Activated naive CD8-positive, alpha-beta T cell treated with anti-CD3 and anti-CD28 coated beads, Interleukin-2, amount 50 U/mL, for 24 hours (primary cell): ENCODE data around the gene CHKA.

Source experiments
- ATAC-seq: fragments of 150-1000 bp; cut with Tn5 transposase; one replicate; pipeline ENCODE4 v1.10.0; 2021
- DNase-seq: peaks from one replicate; pipeline ENCODE4 v3.0.0; 2021
- H3K27ac Mint-ChIP-seq: one replicate; pipeline ENCODE4 v1.8.0; 2021; ENCODE audit warnings: mild to moderate bottlenecking, mixed read lengths
- H3K27me3 Mint-ChIP-seq: one replicate; pipeline ENCODE4 v1.8.0; 2021; ENCODE audit warnings: mixed read lengths
- H3K36me3 Mint-ChIP-seq: one replicate; pipeline ENCODE4 v1.8.0; 2021; ENCODE audit warnings: low read depth, mixed read lengths
- H3K4me1 Mint-ChIP-seq: one replicate; pipeline ENCODE4 v1.8.0; 2021; ENCODE audit warnings: mixed read lengths
- H3K4me3 Mint-ChIP-seq: one replicate; pipeline ENCODE4 v1.8.0; 2021; ENCODE audit warnings: mild to moderate bottlenecking, moderate library complexity, mixed read lengths
- H3K9me3 Mint-ChIP-seq: one replicate; pipeline ENCODE4 v1.8.0; 2021; ENCODE audit warnings: mixed read lengths

The CHKA gene

GRCh38 chr11:68009391-68010089 lies 111.6 kb downstream of the CHKA start:
- Mint-ChIP-seq H3K9me3 (no peaks in the 10 kb centered on the region), H3K27ac (no peak overlapping the region), H3K4me1 (peaks cover 14% of the 10 kb centered on the region), H3K36me3 (no peaks in the 10 kb centered on the region), H3K4me3 (no peak overlapping the region), H3K27me3 (peaks cover 2% of the 10 kb centered on the region)
- ATAC-seq (no peak), DNase-seq (no peak)

DNA sequence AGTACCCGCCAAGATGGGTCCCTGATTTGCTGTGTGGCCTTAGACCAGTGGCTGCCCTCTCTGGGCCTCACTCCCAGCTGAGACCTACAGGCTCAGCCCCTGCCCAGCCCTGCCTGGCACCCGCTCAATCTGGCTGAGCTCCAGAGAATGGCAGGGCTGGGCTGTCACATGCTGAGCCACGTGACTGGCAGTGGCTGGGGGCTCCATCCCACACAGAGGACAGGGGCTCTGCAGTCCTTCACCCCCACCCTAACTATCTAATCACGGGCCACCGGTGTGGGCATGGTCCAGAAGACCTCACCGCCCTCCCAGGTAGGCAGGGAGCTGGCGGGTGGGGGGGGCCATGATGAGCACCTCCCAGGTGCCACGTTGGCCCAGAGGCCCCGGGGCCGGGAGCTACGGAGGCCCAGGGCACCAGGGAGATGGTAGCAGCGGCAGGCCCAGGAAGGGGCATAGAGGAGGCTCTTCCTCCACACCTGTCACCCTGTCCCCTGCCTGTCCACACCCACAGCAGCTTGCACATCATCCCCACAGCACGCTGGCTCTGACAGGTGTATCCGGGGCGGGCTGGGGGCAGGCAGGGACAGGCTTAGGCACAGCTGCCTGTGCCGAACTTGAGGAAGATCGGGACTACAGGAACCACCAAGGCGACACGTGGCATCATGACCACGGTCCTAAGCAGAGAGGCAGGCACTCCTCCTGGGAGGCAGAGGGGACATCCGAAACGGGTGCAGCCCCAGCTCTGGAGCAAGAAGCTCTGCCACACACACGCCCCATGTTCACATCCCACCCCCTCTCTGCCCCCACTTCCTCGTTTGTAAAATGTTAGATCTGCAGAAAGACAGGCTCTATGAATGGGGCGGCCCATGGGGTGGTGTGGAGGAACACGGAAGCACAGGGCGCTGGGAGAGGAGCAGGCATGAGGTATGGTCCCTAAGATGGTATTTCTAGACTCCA lies 112.5 kb downstream of the CHKA start:
- Mint-ChIP-seq H3K4me1 (peaks cover 20% of the 10 kb centered on the region), H3K9me3 (no peaks in the 10 kb centered on the region), H3K27ac (no peak overlapping the region), H3K4me3 (no peak overlapping the region), H3K27me3 (peaks cover 2% of the 10 kb centered on the region), H3K36me3 (no peaks in the 10 kb centered on the region)
- ATAC-seq (no peak), DNase-seq (no peak)

DNA sequence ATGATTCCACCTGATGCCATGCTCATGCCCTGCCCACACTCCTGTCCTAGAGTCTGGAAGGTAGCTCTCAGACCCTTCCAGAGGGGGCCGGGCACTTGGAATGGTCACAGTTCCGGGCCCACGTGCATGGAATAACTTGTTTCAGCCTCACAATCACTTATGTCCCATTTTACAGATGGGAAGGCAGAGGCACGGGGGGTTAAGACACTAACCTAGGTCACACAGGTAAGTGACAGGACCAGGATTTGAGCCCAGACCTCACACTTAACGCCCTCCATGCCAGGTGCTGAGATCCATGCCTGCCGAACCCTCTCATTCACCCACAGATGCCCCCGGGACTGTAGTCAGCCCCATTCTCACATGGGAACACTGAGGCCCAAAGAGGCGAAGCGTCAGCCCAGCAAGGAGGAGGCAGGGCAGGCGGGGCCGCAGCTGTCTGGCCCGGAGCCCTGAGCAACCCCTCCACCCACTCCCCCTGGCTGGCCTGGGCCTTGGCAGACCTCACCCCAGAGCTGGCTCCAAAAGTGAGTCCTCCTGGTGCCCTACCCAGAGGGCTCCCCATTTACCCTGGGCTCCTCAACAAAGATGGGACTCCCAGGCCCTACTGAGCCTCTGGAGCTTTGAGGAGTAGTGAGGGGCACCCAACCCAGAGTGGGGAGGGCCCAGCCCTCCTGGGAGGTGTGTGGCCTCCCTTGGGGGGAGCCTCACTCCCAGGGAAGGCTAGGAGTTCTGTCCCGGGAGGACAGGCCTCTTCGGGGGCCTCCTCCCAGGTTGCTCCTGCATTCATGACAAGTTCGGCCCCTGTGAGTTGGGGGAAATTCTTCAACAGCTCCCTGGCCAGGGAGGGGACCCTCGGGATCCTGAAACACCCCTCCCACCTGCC lies 113.4 kb downstream of the CHKA start:
- DNase-seq (no peak), ATAC-seq (no peak)
- Mint-ChIP-seq H3K27ac (no peak overlapping the region), H3K4me3 (no peak overlapping the region), H3K36me3 (no peaks in the 10 kb centered on the region), H3K4me1 (peaks cover 23% of the 10 kb centered on the region), H3K27me3 (peaks cover 2% of the 10 kb centered on the region), H3K9me3 (no peaks in the 10 kb centered on the region)

GRCh38 chr11:68006606-68007166 lies 114.5 kb downstream of the CHKA start:
- Mint-ChIP-seq H3K9me3 (no peaks in the 10 kb centered on the region), H3K4me1 (peaks cover 30% of the 10 kb centered on the region), H3K27ac (no peak overlapping the region)

DNA sequence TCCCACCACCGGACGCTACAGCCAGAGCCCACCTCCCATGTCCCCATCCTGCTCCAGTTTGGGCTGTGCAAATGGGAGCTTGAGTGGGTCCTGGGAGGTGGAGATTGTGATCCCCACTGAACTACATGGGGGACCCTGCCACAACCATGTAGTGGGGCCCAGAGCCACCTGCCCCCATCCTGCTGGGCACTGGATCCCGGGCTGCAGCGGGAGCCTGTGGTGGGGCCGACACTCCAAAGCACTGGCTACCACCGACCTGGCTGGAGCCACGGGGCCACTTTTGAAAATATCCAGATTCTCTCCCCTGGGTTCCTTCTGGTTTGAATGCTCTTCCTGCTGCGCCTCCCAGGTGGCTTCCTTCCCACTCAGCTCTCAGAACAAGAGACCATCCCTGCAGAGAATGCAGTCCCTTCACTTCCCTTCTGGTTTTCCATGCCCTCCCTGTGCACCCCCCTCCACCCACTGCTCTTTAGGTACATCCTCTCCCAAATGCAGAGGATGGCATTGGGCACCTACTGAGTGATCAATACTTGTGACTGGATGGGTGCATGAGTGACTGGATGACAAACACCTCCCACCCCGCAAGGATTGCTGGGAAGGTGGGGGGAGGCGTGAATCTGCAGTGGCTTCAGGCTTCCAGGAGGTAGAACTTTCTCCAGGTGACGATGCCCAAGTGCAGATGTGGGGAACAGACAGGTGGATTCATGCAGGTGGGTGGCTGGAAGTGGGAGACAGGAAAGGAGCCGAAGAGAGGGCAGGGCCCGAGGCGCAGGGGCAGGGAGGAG lies 116.4 kb downstream of the CHKA start:
- DNase-seq (no peak), ATAC-seq (no peak)
- Mint-ChIP-seq H3K27ac (peak overlapping the region; percentile 73), H3K4me3 (peak overlapping the region; percentile 76), H3K27me3 (no peaks in the 10 kb centered on the region), H3K36me3 (no peaks in the 10 kb centered on the region), H3K9me3 (no peaks in the 10 kb centered on the region), H3K4me1 (peaks cover 30% of the 10 kb centered on the region)

More at GRCh38 chr11:68006606-68007166, 114.5 kb downstream of the CHKA start:
- H3K27me3 Mint-ChIP-seq: peaks cover 2% of the 10 kb centered on the region
- no peaks in the 10 kb centered on the region for H3K36me3 Mint-ChIP-seq
- ATAC-seq (no peak), DNase-seq (no peak)
- no peak overlapping the region for H3K4me3 Mint-ChIP-seq

DNA sequence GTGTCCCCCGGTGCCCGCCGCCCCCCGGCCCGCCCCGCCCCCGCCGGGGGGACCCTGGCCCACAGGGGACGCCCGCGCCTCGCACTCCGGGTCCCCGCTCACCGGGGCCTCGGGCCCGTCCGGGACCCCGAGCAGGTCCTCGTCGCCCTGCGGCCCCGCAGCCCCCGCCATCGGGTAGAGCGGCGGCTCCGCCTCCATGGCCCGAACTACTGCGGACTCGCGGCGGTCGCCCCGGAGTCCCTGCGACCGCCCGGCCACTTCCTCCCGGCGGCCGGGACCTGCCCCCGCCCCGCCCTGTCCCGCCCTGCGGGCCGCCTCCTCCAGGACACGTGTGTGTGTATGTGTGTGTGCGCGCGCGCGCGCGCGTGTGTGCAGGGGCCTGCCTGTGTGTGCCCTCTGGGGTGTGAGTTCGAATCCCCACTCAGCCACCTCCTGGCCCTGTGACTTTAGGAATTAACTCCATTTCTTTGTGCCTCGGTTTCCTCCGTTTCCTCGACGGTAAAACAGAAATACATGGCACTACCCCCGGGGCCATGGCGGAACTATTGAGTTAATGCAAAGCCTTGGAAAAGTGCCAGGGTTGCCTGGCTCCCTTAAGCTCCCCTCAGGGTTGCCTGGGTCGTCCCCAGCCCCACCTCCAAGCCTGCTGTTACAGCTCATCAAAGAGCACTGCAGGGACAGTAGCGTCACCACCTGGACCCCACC lies 117.2 kb downstream of the CHKA start, which contains the start of gene UNC93B1:
UNC93B1 (minus strand) TSS at position 252 of the 705 bp plus-strand sequence; CDS start at position 198, 54 bp downstream.
- Mint-ChIP-seq H3K4me1 (peaks cover 23% of the 10 kb centered on the region), H3K4me3 (peak within 1 kb of the TSS; percentile 78), H3K36me3 (no peaks in the 10 kb centered on the region), H3K27ac (peak within 1 kb of the TSS; percentile 73), H3K27me3 (no peaks in the 10 kb centered on the region), H3K9me3 (no peaks in the 10 kb centered on the region)
- ATAC-seq: peak; percentile 93
- peak; percentile 87 for DNase-seq

DNA sequence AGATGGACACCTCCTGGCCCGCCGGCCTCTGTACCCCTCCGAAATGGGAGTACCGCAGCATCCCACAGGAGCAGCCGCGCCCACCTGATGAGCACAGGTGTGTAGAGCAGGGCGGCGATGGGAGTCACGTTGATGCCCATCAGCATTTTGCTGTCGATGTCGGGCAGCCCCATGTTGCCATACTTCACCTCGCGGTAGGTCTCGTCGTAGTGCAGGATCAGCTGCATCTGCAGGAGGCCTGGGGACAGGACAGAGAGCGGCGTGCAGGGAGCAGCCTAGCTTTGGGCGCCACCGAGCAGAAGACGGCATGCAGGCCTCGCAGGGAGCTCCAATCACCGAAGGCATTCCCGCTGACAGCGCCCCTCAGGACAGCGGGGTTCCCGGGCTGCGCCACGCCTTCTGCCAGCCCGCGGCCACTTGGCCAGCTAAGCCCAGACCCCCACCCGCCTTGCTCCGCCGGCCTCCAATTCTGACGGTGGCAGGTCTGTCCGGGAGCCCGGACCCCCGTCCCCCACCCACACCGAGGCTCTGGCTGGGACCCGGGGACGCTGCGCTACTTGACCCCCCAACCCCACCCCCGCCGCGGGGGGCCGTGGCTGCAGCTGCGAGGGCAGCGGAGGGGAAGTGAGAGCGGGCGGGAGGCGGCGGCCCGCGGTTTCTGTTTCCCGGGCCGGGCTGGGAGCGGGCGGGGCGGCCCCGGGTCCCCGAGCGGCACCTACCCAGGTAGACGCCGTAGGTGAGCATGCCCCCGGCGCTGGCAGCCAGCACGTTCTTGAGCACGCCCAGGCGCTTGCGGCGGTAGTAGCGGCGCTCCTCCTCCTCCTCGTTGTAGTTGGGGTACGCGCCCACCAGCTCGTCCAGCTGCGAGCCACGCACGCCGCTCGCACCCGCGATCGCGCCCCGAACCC lies 118.0 kb downstream of the CHKA start:
- peak; percentile 46 for ATAC-seq
- no peaks in the 10 kb centered on the region for H3K36me3 Mint-ChIP-seq
- H3K9me3 Mint-ChIP-seq: no peaks in the 10 kb centered on the region
- H3K27ac Mint-ChIP-seq: peak overlapping the region; percentile 52
- DNase-seq: peak; percentile 55
- peaks cover 26% of the 10 kb centered on the region for H3K4me1 Mint-ChIP-seq
- peak overlapping the region; percentile 78 for H3K4me3 Mint-ChIP-seq
- H3K27me3 Mint-ChIP-seq: no peaks in the 10 kb centered on the region
